ENCODE data around the gene SPATA46.
"Not testable (repeated sequence)": the region's sequence is repeated elsewhere in the genome, so short reads cannot be mapped to it uniquely, and the experiment has no call there.

The SPATA46 gene

GRCh38 chr1:162373072-162373427, 3.6 kb downstream of the SPATA46 start:
- no peak for DNase-seq

GRCh38 chr1:162372159-162373071, 4.2 kb downstream of the SPATA46 start:
- DNase-seq, result no peak

DNA sequence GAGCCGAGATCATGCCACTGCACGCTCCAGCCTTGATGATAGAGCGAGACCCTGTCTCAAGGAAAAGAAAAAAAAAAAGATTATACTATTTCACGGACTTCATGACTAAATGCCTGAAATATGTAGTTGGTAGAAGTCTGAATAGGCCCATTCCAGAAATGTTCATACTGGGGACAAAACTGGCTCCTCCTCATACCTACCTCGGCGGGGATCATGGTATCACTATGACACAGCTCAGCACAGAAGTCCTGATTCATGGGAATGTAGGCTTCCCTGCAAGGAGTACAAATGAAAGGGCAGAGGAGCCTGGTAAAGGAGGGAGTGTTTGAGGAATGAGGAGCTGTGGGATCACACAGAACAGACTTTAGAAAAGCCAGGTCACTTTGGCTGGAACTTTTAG, 5.0 kb downstream of the SPATA46 start:
- no peak for DNase-seq

DNA sequence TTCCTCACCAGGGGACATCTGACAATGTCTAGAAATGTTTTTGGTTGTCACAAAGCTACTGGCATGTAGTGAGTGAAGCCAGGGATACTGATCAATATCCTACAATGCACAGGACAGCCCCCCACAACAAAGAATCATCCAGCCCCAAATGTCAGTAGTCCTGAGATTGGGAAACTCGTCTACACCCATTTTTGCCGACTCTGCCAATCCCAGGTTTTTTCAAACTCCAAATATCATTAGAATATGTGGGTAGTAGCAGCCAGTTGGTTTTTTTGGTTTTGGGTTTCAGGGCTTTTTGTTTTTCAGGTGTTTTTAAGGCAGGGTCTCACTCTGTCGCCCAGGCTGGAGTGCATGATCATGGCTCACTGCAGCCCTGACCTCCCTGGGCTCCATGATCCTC, 5.9 kb downstream of the SPATA46 start:
- no peak for DNase-seq

GRCh38 chr1:162370161-162370560, 6.5 kb downstream of the SPATA46 start:
- no peak for DNase-seq

- no peak for DNase-seq
These were observed 7.1 kb downstream of the SPATA46 start for GRCh38 chr1:162369571-162369970.

GRCh38 chr1:162368451-162368850, 8.2 kb downstream of the SPATA46 start:
- no peak for DNase-seq

DNA sequence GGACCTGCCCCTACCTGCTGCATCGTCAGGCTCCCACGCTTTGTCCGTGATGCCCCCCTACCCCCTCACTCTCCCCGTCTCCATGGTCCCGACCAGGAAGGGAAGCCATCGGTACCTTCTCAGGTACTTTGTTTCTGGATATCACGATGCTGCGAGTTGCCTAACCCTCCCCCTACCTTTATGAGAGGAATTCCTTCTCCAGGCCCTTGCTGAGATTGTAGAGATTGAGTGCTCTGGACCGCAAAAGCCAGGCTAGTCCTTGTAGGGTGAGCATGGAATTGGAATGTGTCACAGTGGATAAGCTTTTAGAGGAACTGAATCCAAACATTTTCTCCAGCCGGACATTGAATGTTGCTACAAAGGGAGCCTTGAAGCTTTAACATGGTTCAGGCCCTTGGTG, 8.9 kb downstream of the SPATA46 start:
- DNase-seq, result no peak

DNA sequence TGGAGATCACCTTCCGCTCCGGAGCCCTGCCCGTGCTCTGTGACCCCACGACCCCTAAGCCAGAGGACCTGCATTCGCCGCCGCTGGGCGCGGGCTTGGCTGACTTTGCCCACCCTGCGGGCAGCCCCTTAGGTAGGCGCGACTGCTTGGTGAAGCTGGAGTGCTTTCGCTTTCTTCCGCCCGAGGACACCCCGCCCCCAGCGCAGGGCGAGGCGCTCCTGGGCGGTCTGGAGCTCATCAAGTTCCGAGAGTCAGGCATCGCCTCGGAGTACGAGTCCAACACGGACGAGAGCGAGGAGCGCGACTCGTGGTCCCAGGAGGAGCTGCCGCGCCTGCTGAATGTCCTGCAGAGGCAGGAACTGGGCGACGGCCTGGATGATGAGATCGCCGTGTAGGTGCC, 9.6 kb downstream of the SPATA46 start:
- DNase-seq, result no peak

DNA sequence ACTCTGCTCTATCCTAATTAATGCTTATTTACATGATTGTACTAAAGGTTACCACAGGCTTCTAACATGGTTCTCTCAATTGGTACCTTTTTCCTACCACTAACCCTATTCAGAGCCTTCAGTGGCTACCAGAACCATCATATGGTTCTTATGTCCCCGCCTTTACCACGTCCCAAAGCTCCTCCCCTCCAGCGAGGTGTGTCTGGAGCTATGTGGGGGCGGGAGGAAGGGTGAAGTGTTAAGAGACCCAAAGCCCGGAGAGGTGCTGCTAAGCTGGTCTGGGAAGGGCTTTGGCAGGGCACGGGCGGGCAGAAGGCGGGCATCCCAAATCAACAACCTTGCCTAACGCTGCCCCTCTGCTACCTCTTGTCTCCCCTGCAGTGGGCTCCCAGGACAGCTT, 10.0 kb downstream of the SPATA46 start:
- no peak for DNase-seq

DNA sequence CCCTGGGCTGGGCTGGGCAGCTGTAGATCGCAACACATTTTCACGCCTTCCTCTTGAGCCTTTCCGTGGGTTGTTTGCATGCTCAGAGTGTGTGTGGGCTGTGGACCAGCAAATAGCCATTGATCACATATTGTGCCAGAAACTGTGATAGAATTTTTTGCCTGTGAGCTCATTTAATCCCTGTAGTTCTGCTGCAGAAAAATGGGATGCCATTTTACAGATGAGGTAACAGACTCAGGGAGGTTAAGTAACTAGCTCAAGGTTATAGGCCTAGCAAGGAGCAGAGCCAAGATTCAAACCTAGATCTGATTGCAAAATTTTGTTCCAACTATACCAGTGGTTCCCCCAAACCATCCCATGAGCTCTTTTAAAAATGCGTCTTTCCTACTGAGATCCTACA, 10.5 kb downstream of the SPATA46 start:
- no peak for DNase-seq

DNA sequence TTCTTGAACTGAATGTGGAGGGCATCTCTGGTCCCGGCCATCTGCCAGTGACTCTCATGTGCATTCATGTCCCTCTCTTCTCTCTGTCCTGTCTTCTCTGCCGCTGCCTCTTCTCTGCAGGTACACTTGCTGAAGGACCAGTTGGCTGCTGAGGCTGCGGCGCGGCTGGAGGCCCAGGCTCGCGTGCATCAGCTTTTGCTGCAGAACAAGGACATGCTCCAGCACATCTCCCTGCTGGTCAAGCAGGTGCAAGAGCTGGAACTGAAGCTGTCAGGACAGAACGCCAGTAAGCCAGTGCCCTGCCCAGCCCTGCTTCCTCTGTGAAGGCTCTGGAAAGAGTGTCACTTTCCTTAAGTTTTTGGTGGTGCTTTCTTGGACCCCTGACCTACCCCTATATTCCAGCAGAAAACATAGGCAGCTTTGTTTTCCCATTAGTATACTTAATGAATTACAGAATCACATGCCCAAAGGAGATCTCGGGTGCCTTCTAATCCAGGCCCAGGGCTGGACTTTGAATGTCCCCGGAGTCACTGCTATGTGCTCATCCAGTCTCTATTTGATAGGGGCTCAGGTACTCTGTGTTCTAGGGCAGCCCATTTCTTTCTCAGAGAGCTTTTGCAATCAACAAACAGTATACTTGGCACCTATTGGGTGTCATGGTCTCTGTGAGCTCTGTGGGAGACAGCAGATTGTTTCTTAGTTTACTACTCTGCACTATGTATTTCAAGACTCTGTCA, 11.2 kb downstream of the SPATA46 start:
- no peak for DNase-seq

- no peak for DNase-seq
These were observed 12.2 kb downstream of the SPATA46 start for GRCh38 chr1:162364498-162364897.

DNA sequence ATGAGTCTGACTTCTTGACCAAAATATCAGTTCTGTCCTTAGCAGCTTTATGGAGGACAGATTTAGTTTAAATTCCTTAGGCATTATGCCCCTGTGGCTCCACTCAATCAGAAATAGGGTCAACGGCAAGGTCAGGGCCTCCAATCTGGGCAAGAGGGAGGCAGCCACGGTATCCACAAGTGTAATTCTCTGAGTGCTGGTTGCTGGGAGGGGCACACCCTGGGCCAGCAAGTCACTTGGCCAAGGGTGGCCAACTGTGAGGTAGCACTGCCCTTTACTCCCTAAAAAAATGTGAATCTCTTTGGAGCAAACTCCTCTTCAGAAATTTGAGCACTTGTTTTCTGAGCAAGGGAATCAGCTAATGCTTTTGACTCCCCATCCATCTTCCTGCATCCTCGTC, 12.8 kb downstream of the SPATA46 start:
- no peak for DNase-seq

DNA sequence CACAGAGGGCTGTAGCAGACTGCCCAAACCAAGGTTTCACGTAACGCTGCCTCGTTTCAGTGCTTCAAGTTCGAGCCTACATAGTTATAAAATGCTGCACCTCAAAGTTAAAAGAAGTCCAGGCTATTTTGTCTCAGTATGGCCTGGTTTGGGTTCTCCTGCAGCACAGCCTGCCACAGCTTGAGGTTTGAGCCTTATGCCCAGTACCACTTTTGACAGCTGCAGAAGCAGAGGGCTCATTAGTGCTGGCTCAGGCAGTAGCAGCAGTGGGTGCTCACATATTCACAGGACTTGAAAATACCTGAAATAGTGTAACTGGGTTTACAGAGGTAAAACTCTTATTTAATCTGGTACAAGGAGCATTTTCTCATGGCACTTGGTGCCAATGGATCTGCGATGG, 15.3 kb downstream of the SPATA46 start:
- no peak for DNase-seq

DNA sequence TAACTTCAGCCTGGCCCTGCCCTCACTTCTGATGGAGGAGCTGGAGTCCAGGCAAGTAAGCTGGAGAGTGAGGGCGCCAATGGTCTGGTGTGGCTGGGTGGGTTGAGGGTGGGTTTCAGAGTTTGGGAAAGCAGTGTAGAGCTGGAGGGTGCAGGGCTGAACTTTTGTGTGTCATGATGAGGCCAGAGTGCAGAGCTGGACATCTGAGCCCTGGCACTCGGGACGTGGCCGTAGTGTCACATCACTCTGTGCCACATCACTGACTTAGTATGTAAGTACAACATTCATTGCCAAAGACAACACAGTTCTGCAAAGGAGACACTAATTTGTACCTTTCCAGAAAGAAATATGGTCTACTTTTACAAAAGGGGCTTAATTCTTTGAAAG, 15.8 kb downstream of the SPATA46 start:
- DNase-seq, result no peak

GRCh38 chr1:162360237-162360873, 16.3 kb downstream of the SPATA46 start:
- DNase-seq, result no peak

GRCh38 chr1:162359523-162360236, 17.0 kb downstream of the SPATA46 start:
- DNase-seq, result no peak

DNA sequence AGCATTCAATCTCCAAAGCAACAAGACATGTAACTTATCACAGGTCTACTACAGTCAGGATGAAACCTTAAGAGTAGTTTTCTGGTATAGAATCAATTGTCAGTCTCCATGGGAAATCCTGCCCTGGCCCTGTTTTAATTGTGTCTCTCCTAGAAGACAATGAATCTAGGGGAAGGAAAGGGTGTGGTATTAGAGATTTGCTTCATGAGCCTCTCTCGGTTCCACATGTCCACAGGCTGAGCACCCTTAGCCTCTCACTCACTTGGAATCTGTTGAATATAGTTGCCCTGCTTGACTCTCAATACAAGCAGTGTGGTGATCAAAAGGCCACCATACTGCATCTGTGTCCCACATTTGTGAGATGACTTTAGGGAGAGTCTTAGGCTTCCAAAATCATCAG, 17.7 kb downstream of the SPATA46 start:
- DNase-seq, result no peak

DNA sequence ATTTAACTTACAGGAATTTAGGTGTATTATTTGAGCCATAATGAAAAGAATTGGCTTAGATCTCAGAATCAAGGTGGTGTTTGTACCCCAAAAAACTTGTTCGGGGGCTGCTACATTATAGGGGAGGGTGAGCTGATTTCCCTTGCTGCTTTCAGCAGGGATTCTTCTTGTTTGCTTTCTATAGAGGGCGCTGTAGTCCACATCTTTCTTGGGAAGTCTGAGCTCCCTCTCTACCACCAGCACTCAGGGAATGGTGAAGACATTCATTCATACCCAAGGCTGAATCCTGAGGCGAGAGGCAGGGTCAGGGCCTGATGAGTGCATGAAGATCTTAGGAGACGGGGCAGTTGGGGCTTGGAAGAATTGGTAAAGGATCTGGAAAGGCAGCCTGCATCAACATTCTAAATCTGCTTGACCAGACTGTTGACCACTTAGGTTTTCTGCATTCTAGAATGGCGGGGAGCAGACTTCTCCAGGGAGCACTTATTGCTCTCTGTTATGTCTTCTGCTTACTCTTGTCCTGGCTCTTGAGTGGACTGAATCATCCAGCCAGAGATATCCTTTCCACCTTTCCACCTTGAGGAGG, 18.9 kb downstream of the SPATA46 start:
- no peak for DNase-seq

DNA sequence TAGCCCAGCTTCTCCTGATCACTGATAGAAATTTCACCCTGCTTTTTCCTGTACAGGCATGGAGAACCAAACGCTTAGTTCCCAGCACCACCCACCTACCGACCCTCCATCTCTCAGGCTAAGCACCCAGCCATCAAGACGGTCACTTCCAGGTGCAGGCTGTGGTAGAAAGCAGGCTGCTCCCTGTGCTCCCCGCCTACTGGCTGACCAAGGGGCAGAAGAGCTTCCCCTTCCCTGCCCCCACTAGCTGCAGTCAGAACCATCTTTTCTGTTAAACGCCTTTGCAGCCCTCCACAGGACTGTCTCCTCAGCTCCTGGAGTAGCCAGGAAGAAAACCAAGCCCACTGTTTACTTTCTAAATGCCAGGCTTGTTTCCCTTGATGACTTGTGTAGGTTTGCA, 23.0 kb downstream of the SPATA46 start:
- DNase-seq, result no peak

GRCh38 chr1:162353078-162353477, 23.6 kb downstream of the SPATA46 start:
- DNase-seq, result no peak

GRCh38 chr1:162351874-162352273, 24.8 kb downstream of the SPATA46 start:
- DNase-seq, result not testable (repeated sequence)

All from activated effector memory CD4-positive, alpha-beta T cell treated with anti-CD3 and anti-CD28 coated beads, Interleukin-2, amount 50 U/mL, for 16 hours (primary cell).